Measurements from ENCODE around the gene SYT6. TPM values are rescaled to one million over a fixed set of nuclear protein-coding genes. Genes with fewer than 3 reads are reported as not detected.

The SYT6 gene
- total and polyA plus RNA-seq, 2 of the 13 experiments (the other 11 are each of a cell fraction or from before 2014, with no cell fraction given), result not detected

DNA sequence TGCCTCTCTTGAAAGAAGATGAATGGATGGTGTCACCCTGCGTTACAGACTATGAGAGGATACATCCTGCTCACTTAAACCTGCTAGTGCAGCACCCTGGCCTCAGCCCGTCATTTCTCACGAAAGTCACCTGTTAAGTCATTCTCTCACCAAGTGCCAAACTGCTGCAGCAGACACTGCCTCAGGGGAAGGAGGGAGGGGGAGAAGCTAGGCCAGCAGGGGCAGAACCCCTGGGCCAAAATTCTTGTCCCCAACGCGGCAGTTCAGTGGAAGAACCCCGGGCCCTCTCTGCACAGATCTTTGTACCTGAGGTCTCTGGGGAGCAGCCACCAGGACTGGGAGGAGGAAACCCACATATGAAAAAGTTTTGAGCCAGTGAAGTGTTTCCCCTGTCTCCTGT is 37.6 kb downstream of the SYT6 start:
- ATAC-seq, result no peak
- Histone ChIP-seq H3K4me1 (ENCODE audit: insufficient read depth, low read length) (no peaks in the 10 kb centered on the region), H3K9me3 (ENCODE audit: low read length) (no peaks in the 10 kb centered on the region), H2AFZ (ENCODE audit: low read length) (no peak overlapping the region), H3K9ac (ENCODE audit: insufficient read depth, low read depth, low read length) (no peak overlapping the region), H3K27ac (ENCODE audit: extremely low read length, insufficient read depth, low read length) (no peak overlapping the region), H3K4me3 (replicated peaks in 1 of 3; ENCODE audit: insufficient read depth in 1 of 3, low read depth in 2 of 3, low read length in 3 of 3) (no peak overlapping the region), H3K27me3 (ENCODE audit: control insufficient read depth in 1 of 2, insufficient read depth in 2 of 2, low read length in 2 of 2) (peaks cover 0 to 50% of the 10 kb centered on the region in 2 experiments; a peak in 2 of 5 replicates), H3K4me2 (ENCODE audit: low read depth, low read length) (no peak overlapping the region), H3K79me2 (ENCODE audit: insufficient read depth, low read length) (no peaks in the 10 kb centered on the region), H4K20me1 (ENCODE audit: insufficient read depth, low read length) (no peaks in the 10 kb centered on the region), H3K36me3 (replicated peaks in 1 of 2; ENCODE audit: control insufficient read depth in 1 of 2, insufficient read depth in 2 of 2, low read length in 2 of 2) (no peaks in the 10 kb centered on the region)
- TF ChIP-seq KAT7 (CRISPR knock-in tag; IDR thresholded peaks at IDR 0.05; ENCODE audit: borderline replicate concordance) (no peak), ZNF619 (CRISPR knock-in tag; IDR thresholded peaks at IDR 0.05) (no peak), ZNF891 (CRISPR knock-in tag; IDR thresholded peaks at IDR 0.05) (no peak)
- TF ChIP-seq, protein P1, sequence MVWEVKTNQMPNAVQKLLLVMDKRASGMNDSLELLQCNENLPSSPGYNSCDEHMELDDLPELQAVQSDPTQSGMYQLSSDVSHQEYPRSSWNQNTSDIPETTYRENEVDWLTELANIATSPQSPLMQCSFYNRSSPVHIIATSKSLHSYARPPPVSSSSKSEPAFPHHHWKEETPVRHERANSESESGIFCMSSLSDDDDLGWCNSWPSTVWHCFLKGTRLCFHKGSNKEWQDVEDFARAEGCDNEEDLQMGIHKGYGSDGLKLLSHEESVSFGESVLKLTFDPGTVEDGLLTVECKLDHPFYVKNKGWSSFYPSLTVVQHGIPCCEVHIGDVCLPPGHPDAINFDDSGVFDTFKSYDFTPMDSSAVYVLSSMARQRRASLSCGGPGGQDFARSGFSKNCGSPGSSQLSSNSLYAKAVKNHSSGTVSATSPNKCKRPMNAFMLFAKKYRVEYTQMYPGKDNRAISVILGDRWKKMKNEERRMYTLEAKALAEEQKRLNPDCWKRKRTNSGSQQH (CRISPR knock-in tag; IDR thresholded peaks at IDR 0.05; ENCODE audit: low read depth), result no peak
- WGBS (ENCODE audit: low lambda C conversion rate), result 27% methylated on average over 3 of the region's 6 CpGs
- in situ Hi-C loops (cut with HindIII; ENCODE audit: extremely low pct_ligation_motif_present, low pct_unique_long_range_greater_than_20kb), result no loop called here
- CTCF ChIA-PET (ENCODE audit: low intra/inter-chr PET ratio, low total read pairs), result no interaction called here
- FAIRE-seq, result no peak
- no peak for DNase-seq (ENCODE audit: low spot score)
- BruUV-seq (replicated peaks), result no TSS peak
- intact Hi-C loops (cut with micrococcal nuclease; ENCODE audit: unreplicated experiment), result no loop called here
- POLR2A ChIA-PET, result no interaction called here

DNA sequence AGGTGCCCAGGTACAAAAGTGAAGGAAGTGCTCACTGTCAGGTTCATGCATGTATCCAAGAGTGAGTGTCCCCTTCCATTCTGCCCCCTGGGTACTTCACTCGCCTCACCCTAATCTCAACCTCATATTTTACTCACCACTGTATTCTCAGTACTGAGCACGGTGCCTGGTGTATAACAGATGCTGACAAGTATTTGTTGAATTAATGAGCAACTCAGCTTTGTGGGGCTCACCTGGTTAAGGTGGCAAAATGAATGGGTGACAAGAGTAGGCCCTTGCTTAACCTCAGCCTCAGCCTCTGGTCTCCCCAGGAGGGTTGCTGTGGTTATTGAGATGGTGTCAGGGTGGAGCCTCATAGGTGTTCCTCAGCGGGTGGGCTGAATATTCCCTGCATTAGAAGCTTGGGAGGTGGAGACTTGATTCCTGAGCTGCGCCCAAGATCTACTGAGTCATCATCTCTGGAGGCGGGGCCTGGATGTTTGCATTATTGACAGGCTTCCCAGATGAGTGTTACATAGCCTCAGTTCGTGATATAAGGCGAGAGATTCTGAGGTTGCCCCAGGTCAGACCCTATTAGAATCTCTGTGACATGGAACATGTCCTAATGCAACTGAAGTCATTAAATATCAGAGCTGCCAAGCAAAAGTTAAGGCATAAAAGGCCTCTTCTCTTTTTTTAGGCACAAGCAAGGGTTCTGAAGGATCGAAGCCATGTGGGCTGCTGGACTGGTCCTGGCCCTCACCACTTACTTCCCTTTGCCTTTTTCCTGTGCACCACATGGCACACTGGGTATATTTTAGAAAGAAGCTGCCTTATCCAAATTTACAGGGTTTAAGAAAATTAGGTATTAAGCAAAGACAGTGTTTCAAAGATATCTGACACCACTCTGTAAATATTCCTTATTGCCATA is 39.2 kb downstream of the SYT6 start:
- CTCF ChIA-PET (ENCODE audit: low intra/inter-chr PET ratio, low total read pairs), result no interaction called here
- Histone ChIP-seq H3K36me3 (replicated peaks in 1 of 2; ENCODE audit: control insufficient read depth in 1 of 2, insufficient read depth in 2 of 2, low read length in 2 of 2) (no peaks in the 10 kb centered on the region), H2AFZ (ENCODE audit: low read length) (no peak overlapping the region), H3K79me2 (ENCODE audit: insufficient read depth, low read length) (no peaks in the 10 kb centered on the region), H3K4me2 (ENCODE audit: low read depth, low read length) (no peak overlapping the region), H4K20me1 (ENCODE audit: insufficient read depth, low read length) (no peaks in the 10 kb centered on the region), H3K9me3 (ENCODE audit: low read length) (no peaks in the 10 kb centered on the region), H3K9ac (ENCODE audit: insufficient read depth, low read depth, low read length) (no peak overlapping the region), H3K4me1 (ENCODE audit: insufficient read depth, low read length) (no peaks in the 10 kb centered on the region), H3K27me3 (ENCODE audit: control insufficient read depth in 1 of 2, insufficient read depth in 2 of 2, low read length in 2 of 2) (peaks cover 0 to 44% of the 10 kb centered on the region in 2 experiments; a peak in 2 of 5 replicates), H3K4me3 (replicated peaks in 1 of 3; ENCODE audit: insufficient read depth in 1 of 3, low read depth in 2 of 3, low read length in 3 of 3) (no peak overlapping the region), H3K27ac (ENCODE audit: extremely low read length, insufficient read depth, low read length) (no peak overlapping the region)
- POLR2A ChIA-PET, result no interaction called here
- TF ChIP-seq MTF1 (CRISPR knock-in tag; IDR thresholded peaks at IDR 0.05) (no peak), ZNF441 (CRISPR knock-in tag; IDR thresholded peaks at IDR 0.05; ENCODE audit: borderline replicate concordance) (no peak), ZNF549 (CRISPR knock-in tag; IDR thresholded peaks at IDR 0.05) (no peak)
- TF ChIP-seq, protein P2, sequence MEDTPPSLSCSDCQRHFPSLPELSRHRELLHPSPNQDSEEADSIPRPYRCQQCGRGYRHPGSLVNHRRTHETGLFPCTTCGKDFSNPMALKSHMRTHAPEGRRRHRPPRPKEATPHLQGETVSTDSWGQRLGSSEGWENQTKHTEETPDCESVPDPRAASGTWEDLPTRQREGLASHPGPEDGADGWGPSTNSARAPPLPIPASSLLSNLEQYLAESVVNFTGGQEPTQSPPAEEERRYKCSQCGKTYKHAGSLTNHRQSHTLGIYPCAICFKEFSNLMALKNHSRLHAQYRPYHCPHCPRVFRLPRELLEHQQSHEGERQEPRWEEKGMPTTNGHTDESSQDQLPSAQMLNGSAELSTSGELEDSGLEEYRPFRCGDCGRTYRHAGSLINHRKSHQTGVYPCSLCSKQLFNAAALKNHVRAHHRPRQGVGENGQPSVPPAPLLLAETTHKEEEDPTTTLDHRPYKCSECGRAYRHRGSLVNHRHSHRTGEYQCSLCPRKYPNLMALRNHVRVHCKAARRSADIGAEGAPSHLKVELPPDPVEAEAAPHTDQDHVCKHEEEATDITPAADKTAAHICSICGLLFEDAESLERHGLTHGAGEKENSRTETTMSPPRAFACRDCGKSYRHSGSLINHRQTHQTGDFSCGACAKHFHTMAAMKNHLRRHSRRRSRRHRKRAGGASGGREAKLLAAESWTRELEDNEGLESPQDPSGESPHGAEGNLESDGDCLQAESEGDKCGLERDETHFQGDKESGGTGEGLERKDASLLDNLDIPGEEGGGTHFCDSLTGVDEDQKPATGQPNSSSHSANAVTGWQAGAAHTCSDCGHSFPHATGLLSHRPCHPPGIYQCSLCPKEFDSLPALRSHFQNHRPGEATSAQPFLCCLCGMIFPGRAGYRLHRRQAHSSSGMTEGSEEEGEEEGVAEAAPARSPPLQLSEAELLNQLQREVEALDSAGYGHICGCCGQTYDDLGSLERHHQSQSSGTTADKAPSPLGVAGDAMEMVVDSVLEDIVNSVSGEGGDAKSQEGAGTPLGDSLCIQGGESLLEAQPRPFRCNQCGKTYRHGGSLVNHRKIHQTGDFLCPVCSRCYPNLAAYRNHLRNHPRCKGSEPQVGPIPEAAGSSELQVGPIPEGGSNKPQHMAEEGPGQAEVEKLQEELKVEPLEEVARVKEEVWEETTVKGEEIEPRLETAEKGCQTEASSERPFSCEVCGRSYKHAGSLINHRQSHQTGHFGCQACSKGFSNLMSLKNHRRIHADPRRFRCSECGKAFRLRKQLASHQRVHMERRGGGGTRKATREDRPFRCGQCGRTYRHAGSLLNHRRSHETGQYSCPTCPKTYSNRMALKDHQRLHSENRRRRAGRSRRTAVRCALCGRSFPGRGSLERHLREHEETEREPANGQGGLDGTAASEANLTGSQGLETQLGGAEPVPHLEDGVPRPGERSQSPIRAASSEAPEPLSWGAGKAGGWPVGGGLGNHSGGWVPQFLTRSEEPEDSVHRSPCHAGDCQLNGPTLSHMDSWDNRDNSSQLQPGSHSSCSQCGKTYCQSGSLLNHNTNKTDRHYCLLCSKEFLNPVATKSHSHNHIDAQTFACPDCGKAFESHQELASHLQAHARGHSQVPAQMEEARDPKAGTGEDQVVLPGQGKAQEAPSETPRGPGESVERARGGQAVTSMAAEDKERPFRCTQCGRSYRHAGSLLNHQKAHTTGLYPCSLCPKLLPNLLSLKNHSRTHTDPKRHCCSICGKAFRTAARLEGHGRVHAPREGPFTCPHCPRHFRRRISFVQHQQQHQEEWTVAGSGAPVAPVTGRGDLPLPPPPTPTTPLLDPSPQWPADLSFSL (CRISPR knock-in tag; IDR thresholded peaks at IDR 0.05), result no peak
- ATAC-seq (no peak), FAIRE-seq (no peak), DNase-seq (ENCODE audit: low spot score) (no peak)
- in situ Hi-C loops (cut with HindIII; ENCODE audit: extremely low pct_ligation_motif_present, low pct_unique_long_range_greater_than_20kb) (no loop called here), intact Hi-C loops (cut with micrococcal nuclease; ENCODE audit: unreplicated experiment) (no loop called here)
- no TSS peak for BruUV-seq (replicated peaks)
- WGBS (ENCODE audit: low lambda C conversion rate), result 35% methylated on average over 8 of the region's 8 CpGs

Data from HepG2 (cell line).